ENCODE measurements around the gene PMVK.

The PMVK gene

DNA sequence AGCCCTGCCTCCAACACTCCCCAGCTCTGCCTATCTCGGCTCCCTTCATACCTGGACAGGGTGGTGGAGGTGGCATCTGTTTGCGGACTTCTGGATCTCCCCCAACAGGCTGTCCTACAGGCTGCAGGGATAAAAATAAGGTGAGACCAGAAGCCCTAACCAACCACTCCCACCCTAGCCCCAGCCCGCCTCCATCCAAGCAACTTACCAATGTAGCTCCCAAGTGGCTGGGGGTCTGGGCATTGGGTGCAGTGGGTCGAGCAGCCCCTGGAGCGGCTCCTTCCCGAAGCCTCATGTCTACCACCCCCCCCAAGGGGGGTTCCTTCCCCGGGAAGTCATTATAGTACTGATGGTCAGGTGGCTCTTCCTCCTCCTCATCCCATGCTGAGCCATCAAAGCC, 29.6 kb upstream of the PMVK start:
- DNase-seq: no peak

GRCh38 chr1:154964359-154964758, 27.8 kb upstream of the PMVK start:
- no peak for DNase-seq

GRCh38 chr1:154963643-154964042, 27.1 kb upstream of the PMVK start:
- no peak for DNase-seq

DNA sequence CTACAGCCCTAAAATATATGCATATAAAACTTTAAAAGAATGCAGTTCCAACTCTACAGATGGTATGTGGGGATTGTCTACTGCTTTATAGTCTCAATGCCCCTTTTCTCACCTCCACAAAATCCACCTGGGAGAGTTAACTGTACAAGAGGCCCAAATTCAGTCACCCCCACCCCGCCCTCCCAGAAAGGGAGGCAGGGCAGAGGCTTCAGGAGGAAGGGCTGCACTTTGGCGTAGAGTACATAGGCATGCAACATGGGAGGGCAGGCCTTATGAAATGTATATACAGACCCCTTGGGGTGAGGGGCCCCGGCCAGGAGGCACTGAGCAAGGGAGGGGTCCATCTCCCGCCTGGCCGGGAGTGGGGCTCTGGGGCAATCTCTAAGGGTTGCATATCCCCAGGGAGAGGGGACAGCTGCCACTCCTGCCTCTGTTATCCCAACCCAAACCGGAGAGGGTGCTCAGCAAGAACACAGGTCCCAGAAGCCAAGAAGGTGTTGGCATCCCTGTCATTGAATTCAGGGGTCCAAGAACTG, 26.3 kb upstream of the PMVK start:
- DNase-seq: no peak

GRCh38 chr1:154962156-154962749, 25.7 kb upstream of the PMVK start:
- DNase-seq: no peak

- DNase-seq: peak; percentile 71 to 80
These were observed 25.0 kb upstream of the PMVK start, which contains the start of gene PYGO2 for GRCh38 chr1:154961207-154962155. Gene PYGO2, minus strand, starts transcription at chr1:154961782. Its CDS starts 206 bp downstream, at chr1:154961576.

DNA sequence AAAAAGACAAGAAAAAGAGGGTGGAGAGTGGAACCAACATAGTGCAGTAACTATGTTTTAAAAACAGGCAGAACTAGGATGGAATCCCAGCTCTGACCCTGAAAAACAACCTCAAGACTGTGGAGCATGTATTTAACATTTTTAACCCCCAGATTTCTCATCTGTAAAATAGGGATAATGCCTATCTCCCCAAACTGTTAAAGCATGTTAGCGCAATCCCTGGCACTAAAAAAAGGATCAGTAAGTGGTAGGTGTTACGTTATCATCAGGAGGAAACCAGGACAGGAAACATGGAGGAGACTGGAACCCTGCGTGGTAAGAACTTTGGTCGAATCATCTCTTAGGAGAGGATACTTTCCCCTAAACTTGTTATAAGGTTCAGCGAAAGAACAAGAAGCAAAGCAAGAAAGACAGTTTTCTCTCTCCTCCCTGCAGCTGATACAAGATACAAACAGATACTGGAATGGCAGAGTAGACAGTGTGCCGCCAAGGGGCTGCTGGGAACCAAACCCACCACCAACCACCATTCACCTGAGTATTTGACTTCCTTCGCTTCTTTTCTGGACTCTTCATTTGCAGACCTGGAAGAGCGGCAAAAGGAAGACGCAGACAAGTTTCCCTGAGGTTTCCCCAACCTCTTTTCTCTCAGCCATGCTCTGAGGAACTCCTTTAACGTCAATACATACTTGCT, 24.1 kb upstream of the PMVK start:
- DNase-seq: no peak

DNA sequence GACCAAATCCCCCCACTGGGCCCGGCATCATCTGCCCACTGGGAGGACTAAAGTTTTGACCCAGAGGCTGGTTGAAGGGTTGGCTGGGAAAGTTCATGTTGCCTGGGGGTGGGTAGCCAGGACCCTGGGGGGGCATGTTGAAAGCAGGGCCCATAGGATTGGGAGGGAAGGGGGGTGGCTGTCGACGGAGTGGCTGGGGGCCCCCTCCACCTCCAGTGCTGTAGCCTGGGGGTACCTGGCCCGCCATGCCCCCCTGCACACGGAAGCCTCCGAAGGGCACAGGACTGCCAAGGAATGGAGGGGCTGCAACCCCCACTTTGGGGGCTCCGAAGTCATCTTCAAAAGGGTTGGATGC, 22.9 kb upstream of the PMVK start:
- no peak for DNase-seq

DNA sequence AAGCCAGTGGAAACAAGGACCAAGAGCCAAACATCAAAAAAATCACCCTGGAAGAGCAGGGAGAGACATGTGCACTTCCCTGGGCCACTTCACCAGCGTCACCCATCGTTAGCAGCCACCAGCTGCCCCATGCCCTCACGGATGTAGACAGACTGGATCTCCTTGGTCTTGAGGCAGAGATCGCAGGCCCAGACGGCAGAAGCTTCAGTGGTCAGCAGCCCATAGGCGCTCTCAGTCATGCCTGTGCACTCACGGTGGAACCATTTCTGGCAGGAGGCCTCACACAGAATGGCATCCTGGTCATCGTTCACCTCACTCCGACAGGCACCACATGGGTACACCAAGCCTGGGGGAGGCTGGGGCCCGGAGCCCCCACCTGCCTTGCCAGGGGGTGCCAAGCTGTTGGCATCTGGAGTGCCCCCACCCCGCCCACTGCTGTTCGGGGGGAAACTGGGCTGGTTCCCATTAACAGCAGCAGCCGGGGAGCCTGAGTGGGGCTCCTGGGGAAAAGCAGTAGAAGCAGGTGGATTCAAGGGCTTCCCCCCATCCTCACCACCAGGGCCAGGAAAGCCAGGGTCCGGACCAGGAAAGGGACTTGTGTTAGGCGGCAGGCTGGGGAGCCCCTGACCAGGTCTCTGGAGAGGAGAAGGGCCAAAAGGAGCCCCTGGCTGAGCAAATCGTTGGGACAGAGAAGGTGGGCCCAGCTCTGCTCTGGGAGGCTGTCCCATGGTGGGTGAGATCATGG, 22.3 kb upstream of the PMVK start:
- no peak for DNase-seq

DNA sequence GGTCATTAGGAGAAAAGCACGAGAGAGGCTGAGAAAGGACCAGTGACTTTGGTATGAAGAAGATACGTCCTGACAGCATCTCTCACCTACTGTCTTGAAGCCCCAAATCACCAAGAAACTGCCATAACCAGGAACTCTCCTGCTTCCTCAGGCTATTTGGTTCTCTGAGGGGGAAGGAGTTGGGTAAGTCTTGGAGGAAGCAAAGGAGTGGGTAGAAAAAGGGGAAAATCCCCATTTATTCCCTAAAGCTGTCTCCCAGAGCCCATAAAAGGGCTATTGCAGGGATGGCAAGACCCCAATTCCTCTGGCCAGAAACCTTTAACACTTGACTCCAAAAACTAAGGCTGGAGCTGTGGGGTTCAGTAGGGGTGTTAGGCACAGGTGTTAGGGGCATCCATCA, 21.5 kb upstream of the PMVK start:
- DNase-seq: no peak

GRCh38 chr1:154957091-154957657, 20.7 kb upstream of the PMVK start:
- no peak for DNase-seq

- DNase-seq: no peak
These were observed 20.0 kb upstream of the PMVK start for GRCh38 chr1:154956544-154956941.

DNA sequence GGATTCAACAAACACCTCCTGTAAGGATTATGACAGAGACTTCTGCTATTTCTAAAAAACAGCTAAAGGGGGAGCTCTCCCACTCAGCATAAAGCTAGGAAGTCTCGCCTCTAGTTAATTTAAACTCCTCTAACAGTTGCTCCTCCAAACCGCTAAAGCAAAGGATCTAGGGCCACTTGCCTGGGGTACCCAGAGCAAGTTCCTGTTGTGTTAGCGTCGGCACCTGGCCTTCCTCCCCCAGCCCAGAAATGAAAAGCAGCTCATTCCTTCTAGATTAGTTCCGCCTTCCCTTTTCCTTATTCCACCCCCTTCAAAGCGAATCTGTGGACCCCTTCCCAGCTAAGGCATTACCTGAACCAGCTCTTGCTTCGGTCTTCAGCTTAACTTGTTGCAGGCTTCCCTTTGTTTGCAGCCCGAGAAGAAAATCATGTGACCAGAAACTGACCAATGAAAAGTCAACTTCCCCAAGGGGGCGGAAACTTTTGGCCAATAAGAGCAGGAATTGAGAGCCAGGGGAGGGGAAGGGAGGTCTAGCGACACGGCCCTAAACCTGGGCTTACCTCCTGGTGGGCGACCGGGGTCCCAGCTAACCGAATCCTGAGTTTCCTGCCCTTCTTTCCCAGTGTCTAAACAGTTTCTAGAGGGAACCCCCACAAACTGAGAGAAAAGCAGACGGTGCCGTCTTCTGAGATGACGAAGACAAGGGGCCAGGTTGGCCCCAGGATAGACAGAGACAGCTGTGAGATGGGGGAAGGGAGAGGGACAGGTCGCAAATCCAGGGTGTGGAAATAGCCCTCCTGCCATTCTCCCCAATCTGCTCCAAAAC, 19.4 kb upstream of the PMVK start, which contains the start of gene PBXIP1:
Gene PBXIP1 (minus strand): TSS at position 382 of the 826 bp plus-strand sequence. CDS start 2,378 bp downstream, outside the sequence.
- peak; percentile 72 to 82 for DNase-seq

DNA sequence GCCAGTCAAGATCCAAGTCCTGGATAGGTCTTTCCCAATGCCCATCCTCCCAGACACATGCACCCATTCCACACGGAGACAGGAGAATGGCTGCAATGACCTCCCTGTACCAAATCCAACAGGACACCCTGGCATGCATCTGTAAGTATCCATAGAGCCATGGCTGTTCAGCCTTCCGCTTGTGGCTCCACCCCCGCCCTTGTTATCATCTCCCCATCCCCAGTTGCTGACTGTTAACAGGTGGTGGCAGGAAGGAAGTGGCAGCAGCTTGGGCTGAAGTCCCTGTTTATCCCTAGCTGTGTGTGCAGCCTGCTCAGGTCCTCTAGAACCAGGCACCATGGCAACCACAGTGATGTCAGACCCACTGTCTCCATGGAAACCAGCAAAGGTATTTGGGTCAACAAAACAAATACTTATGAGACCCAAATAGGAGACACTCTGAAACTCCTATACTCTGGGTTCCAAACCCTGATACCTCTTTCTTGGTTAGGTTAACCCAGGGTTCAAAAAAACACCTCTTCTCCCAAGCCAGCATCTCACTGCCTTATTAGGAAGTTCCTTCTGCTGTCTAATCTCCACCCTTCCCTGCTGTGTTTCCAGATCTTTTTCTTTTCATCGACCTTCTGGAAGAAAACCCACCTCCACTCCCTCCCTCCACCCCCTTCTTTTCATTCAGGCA, 18.7 kb upstream of the PMVK start:
- peak; percentile 77 to 78 for DNase-seq

GRCh38 chr1:154954541-154954940, 18.0 kb upstream of the PMVK start:
- DNase-seq: no peak

DNA sequence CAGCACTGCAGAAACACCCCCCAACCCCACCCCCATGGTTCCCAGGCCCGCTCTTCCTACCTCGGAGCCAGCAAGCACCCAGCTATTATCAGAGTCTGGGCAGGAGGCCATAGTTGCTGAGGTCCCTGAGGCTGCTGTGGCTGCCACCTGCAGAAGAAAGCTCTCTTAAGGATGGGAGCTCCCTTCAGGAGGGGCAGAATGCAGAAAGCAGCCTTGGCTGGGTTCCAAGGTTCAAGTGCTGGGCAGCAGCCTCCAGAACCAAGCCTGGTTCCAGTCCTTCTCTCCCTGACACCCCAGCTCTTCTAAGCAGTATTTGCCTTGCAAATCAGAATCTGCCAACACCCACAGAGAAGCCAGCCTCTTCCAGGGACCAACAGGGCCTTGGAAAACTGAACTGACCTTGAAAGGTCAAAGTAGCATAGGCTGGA, 17.1 kb upstream of the PMVK start:
- DNase-seq: no peak

DNA sequence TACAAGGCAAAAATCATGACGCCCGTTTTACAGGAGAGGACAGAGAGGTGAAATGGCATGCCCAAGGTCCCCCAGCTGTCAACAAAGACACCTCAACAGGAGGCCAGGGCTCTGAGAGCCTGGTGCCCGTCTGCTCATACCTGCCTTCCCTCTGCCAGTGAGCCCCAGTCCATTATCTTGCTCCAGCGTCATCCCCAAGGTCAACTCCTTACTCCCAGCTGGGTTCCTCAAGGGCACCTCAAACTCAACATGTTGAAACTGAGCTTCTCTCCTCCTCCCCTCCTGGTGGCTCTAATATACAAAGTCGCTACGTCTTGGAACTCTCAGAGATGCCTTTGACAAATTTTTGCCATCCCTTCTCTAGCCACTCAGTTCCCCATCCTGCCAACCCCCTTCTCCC, 16.1 kb upstream of the PMVK start:
- DNase-seq: no peak

DNA sequence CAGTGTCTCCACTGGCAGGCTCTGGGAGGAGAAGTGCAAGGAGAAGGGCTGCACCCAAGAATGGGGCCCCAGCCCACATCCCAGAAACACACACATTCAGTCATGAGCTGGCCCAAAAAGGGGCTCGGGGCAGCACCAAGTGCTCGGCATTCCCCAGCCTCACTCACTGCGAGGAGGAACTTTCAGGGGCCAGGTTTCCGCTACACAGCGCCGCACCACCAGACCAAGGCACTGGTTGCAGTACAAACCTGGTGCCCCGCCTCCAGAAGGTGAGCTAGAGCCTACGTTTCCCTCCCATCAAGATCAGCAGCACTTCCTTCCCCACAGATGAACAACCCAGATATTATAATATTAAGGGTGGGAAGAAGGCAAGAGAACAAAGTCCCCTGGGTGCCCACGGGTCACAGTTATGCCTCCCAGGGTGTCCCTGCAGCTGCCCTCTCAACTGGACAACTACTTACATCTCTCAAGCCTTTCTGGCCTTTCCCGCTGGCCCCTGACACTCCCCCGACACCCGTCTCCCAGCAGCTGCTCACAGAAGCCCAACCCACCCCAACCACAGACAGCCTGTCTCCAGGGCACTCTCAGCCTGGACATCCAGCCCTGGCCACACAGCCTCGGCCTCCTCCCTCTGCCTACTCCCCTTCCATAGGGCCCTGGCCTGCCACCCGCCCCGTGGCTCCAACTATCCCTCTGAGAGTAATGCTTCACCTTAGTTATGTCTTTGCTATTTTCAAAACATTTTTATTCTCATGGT, 15.6 kb upstream of the PMVK start:
- DNase-seq: peak; percentile 55 to 62

DNA sequence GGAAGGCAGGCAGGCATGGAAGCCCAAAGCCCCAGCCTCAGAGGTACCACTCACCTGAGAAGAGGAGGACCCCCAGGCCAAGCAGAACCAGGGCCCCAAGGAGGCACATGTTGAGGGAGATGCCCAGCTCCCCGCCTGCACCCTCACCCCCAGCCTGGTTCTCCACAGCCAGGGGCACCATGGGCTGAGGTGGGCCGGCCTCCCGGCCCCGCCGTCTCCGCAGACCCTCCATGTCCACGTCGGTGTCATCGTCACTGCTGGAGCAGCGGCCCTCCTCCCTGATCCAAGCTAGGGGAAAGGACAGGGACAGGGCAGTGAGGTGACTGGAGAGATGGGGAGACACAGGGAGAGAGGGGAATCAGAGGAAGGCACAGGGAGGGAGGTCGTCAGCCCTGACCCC, 11.6 kb upstream of the PMVK start:
- DNase-seq: no peak

All from activated CD4-positive, alpha-beta T cell treated with anti-CD3 and anti-CD28 coated beads for 4 hours (primary cell).